Measurements from ENCODE around the gene TMEM91.

TMEM91 gene

GRCh38 chr19:41426952-41427646 is 50.8 kb downstream of the TMEM91 start, which contains the start of gene B3GNT8:
Gene B3GNT8, minus strand, starts transcription at chr19:41427374. Its CDS starts 596 bp downstream, at chr19:41426778.
- no peak for TF ChIP-seq CTCF (IDR thresholded peaks at IDR 0.05)

GRCh38 chr19:41427647-41428480 is 51.5 kb downstream of the TMEM91 start:
- no peak for TF ChIP-seq CTCF (IDR thresholded peaks at IDR 0.05)

- no peak for TF ChIP-seq CTCF (IDR thresholded peaks at IDR 0.05)
These were observed 52.1 kb downstream of the TMEM91 start for GRCh38 chr19:41428481-41428859.

GRCh38 chr19:41430922-41431321 is 54.6 kb downstream of the TMEM91 start:
- no peak for TF ChIP-seq CTCF (IDR thresholded peaks at IDR 0.05)

GRCh38 chr19:41431426-41432386 is 55.4 kb downstream of the TMEM91 start:
- no peak for TF ChIP-seq CTCF (IDR thresholded peaks at IDR 0.05)

- no peak for TF ChIP-seq CTCF (IDR thresholded peaks at IDR 0.05)
These were observed 56.8 kb downstream of the TMEM91 start for GRCh38 chr19:41433171-41433570.
